ENCODE results near the gene STK32C.

DNA sequence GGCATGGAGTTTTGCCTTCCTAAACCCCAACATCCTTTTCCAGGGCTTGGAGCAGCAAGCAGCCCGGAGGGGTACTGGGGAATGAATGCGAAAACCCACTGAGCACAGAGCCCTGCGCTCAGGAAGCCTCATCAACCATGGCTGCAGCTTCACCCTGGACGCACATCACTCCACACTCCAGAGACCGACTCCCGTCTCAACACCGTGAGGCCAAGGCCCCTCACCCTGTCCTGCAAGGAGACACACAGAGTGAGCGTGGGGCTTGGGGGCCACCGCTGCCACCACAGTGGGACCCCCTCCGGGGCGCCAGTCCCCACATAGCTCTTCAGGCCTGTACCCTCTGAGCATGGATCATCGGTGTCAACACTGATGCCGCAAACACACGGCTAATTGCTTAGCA lies 79.1 kb downstream of the STK32C start:
- TF ChIP-seq CTCF (IDR thresholded peaks at IDR 0.05) (no peak), POLR2A (IDR thresholded peaks at IDR 0.05) (no peak)
